CD4-positive, alpha-beta T cell treated with Interleukin-17A for 4 hours (primary cell): ENCODE measurements around the gene CFAP157.

Source experiments
- DNase-seq: peaks from one replicate; pipeline ENCODE4 v3.0.0-alpha.2; 2020; ENCODE audit warnings: mixed read lengths

The CFAP157 gene

GRCh38 chr9:127693697-127694096 is 13.1 kb upstream of the CFAP157 start:
- no peak for DNase-seq

GRCh38 chr9:127694890-127695720 is 11.7 kb upstream of the CFAP157 start:
- DNase-seq = no peak

- DNase-seq = no peak
Observed at GRCh38 chr9:127697575-127697974, 9.2 kb upstream of the CFAP157 start.

GRCh38 chr9:127698386-127698785 is 8.4 kb upstream of the CFAP157 start:
- DNase-seq = no peak

- peak; percentile 87 for DNase-seq
Observed at GRCh38 chr9:127698985-127699670, 7.7 kb upstream of the CFAP157 start.

- no peak for DNase-seq
Observed at GRCh38 chr9:127700140-127700539, 6.6 kb upstream of the CFAP157 start.

- no peak for DNase-seq
Observed at GRCh38 chr9:127700594-127701255, 6.1 kb upstream of the CFAP157 start.

GRCh38 chr9:127703289-127703946 is 3.4 kb upstream of the CFAP157 start:
- DNase-seq = no peak

- no peak for DNase-seq
Observed at GRCh38 chr9:127705577-127706379, 1.0 kb upstream of the CFAP157 start.

- DNase-seq = peak; percentile 47
Observed at GRCh38 chr9:127707766-127708165, 978 bp downstream of the CFAP157 start.

GRCh38 chr9:127708952-127709587 is 2.3 kb downstream of the CFAP157 start:
- no peak for DNase-seq

GRCh38 chr9:127710204-127710783 is 3.5 kb downstream of the CFAP157 start:
- DNase-seq = no peak

GRCh38 chr9:127711226-127711701 is 4.5 kb downstream of the CFAP157 start:
- no peak for DNase-seq

GRCh38 chr9:127711831-127712274 is 5.1 kb downstream of the CFAP157 start:
- DNase-seq = no peak

- DNase-seq = no peak
Observed at GRCh38 chr9:127712371-127712770, 5.6 kb downstream of the CFAP157 start.

GRCh38 chr9:127712867-127713266 is 6.1 kb downstream of the CFAP157 start:
- no peak for DNase-seq

GRCh38 chr9:127714020-127714750 is 7.4 kb downstream of the CFAP157 start:
- DNase-seq = no peak

GRCh38 chr9:127714951-127715469 is 8.2 kb downstream of the CFAP157 start:
- DNase-seq = no peak

GRCh38 chr9:127715470-127716337 is 8.9 kb downstream of the CFAP157 start, which contains the start of the genes PTRH1 and TTC16:
PTRH1 (minus strand) TSS chr9:127715663; CDS start chr9:127715639, 24 bp downstream.
TTC16 (plus strand) TSS chr9:127716079; CDS start chr9:127716146, 67 bp downstream.
- peak; percentile 99 for DNase-seq
